GM18498 (cell line): Measurements from ENCODE around the gene ELK1.
"Not testable (repeated sequence)": the region's sequence is repeated elsewhere in the genome, so short reads cannot be mapped to it uniquely, and the experiment has no call there.

Source experiments
- ATAC-seq: cut with Tn5 transposase; IDR thresholded peaks from one replicate; pipeline ENCODE4 v1.9.1; 2021; ENCODE audit warnings: mild to moderate bottlenecking, moderate library complexity; ENCODE audit not compliant: unreplicated experiment

ELK1 gene, protein sequence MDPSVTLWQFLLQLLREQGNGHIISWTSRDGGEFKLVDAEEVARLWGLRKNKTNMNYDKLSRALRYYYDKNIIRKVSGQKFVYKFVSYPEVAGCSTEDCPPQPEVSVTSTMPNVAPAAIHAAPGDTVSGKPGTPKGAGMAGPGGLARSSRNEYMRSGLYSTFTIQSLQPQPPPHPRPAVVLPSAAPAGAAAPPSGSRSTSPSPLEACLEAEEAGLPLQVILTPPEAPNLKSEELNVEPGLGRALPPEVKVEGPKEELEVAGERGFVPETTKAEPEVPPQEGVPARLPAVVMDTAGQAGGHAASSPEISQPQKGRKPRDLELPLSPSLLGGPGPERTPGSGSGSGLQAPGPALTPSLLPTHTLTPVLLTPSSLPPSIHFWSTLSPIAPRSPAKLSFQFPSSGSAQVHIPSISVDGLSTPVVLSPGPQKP

DNA sequence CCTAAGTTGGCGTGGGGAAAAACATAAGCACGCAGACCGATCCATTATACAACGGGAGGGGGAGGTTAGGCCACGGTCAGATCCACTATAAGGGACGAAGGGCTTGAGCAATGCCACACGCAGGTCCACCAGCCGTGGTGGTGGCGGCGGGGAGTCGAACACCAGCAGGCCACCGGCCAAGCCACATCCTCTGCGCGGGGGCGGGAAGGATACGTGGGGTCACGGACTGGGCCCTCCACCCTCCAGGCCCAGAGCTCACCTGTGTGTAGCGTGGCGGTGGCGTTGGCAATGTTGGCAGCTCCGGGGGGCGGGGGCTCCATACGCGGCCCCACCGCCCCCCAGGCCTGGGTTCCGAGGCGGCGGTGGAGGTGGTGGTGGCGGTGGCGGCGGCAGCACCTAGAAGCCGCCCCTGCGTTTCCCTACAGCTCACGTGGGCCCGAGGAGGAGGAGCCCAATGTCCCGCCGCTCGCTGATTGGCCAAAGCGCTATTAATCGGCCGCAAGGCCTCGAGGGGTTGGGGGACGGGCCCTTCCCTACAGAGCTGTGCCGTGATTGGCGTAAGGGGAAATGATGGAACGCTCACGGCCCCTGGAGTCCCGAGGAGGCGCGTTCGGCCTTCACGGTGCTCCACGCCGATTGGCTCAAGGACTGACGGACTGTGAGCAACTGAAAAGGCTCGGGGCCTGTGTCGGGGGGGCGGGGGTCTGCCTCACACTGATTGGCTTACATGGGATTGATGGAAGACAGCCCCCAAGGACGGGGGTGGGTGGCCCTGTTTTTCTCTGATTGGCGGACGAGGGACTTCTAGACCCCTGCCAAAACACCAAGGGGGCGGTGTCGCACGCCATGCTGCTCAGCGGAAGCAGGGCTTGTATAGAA lies at the start of gene ELK1:
TSS of gene ELK1 (minus strand) at position 400 of the 879 bp plus-strand sequence. CDS start 9,122 bp downstream, outside the sequence.
- ATAC-seq = peak; percentile 89

DNA sequence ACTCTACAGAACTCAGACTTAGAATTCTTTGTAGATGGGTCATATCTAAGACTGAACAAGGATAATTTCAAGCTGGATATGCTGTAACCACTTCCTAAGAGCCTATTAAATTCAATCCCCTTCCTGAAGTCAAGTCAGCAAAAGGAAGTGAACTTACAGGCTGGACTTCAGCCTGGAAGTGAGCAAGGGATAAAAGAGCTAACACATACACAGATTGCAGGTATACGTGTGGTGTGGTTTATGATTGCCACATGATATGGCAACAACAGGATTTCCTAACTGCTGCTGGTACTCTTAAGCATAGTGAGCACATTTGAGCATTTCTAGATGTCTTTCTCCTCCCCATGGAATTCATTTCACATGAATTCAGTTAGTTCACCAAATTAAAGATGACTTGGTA lies 46.8 kb upstream of the ELK1 start:
- ATAC-seq = no peak

DNA sequence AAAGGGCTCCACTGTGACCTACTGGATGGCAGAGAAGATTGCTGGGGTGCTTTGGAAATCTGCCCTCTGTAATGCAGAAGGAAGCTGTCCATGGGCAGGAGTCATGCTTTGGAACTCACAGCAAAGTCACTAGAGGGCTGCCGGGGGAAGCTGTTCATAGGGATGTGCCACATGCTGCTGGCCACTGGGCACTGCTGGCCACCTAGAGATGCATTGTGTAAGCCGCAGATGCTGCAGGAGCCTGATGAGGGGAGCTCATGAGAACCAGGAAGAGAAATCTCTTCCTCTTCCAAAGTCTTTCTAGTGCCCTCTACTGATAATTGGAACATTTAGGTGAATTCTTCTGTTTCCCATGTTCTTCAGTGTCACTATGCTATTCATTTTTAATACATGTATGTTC lies 39.8 kb upstream of the ELK1 start:
- ATAC-seq = no peak

DNA sequence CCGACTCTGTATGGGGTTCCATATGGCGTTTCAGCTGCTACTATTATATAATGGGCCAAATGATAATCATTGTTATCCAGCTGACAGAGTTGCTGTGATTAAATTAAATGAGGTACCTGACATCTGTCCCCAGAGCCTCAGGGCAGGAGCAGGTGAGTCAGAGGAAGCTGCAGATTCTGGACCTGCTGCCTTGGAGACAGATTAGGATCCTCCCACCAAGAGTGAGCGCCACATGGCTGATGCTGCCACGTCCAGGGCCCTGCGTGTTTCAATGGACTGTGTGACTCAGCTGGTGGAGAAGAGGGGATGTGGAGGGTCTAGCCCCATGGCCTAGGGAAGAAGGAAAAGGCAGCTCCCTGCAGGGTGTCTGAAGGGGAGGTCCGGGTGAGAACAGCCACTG lies 36.9 kb upstream of the ELK1 start:
- no peak for ATAC-seq

DNA sequence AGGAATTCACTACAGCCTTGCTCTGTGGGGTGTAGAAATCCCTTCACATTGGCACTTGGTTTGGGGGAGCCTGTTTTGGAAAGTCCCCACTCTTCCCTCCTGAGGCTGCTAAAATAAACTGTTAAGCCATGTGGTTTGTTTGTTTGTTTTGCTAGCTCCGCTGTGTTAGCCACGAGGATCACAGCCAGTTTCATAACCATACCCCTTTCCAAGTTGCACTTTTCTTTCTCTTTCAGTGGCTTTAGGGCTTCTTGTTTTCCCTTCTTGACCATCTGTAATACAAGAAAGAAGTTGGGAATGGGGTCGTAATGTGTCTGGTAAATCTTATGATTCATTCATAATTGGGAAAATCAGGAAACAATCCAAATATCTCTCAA lies 33.5 kb upstream of the ELK1 start:
- ATAC-seq = no peak

DNA sequence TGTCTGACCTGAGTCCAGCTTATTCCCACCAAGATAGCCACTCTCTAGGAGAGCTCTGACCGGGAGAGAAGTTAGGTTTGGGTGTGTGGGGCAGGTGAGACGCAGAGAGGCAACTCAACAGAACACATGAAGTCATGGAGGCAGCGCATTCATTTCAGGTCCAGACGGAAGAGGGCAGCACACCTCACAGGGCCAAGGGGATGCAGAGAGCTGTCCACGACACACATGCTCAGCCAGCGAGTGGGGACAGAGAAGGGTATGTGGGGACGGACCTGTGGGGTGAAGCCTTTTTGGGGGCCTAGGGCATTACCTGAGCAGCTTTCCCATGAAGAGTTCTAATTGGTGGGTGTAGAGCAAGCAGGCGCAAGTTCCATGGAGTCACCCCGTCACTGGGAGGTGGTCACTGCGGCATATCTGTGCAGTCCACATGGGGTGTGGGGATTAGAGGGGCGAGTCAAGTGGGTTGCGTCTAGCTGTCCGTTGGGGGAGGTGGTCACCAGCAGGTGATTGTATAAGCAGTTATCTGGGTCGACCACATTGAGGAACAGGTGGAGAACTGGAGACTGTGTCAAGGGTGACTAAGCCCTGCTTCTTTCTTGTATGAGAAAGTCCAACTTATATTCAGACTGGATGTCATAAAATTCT lies 32.9 kb upstream of the ELK1 start:
- no peak for ATAC-seq

DNA sequence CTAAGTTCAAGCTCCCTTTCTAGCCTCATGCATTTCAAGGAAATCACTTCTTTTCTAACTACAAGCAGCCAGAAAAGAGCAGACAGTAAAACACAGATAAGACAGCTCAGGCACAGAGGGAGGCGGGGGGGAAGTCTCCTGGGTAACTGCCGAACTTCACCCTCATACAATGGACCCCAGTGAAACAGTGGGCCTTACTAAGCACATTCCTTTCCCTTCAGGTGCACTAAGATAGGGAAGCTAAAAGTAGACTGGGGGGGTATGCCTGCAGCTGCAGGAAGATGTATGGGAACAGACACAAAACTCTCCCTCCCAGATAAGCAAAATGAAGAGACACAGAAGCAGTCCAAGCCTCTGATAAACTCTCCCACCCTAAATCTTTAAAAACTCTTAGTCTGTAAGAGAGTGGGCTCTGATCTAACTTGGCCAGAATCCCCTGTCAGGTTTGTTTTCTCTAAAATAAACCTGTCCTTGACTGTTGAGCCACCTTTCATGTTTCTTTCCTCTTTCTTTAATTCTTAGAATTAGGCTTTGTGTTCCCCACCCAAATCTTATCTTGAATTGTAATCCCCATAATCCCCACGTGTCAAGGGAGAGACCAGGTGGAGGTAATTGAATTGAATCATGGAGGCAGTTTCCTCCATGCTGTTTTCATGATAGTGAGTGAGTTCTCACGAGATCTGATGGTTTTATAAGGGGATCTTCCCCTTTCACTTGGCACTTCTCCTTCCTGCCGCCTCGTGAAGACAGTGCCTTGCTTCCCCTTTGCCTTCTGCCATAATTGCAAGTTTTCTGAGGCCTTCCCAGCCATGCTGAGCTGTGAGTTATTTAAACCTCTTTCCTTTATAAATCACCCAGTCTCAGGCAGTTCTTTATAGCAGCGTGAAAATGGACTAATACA lies 25.8 kb upstream of the ELK1 start:
- ATAC-seq = not testable (repeated sequence)

DNA sequence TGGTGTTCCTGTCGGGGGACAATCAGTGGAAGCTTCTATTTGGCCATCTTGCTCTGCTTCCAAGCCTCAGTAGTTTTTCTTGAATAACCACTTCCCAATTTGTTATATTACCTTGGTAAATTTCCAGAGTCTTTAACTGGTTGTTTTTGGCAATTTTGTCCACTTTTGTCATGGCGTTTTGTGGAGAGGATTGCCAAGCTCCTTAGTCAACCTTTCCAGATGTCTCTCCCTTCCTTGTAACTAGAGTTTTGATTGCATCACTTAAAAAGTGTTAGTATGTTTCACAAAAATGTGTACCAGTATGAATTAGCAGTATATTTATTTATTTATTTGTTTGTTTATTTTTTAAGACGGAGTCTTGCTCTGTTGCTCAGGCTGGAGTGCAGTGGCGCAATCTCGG lies 24.4 kb upstream of the ELK1 start:
- no peak for ATAC-seq

DNA sequence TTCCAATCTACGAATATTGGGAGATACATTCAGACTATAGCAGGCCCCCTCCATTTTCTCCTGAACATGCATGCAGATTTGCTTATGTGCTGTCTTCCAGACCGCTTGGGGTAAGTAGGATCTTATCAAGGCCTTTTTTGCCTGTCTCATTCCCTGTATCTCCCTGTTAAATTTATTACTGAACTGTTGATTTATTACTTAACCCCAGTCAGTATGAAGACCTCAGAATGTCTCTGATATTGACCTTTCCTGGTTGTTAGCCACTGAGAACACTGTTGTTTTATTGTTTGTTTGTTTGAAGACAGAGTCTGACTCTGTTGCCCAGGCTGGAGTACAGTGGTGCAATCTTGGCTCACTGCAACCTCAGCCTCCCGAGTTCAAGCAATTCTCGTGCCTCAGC lies 15.4 kb upstream of the ELK1 start:
- not testable (repeated sequence) for ATAC-seq

DNA sequence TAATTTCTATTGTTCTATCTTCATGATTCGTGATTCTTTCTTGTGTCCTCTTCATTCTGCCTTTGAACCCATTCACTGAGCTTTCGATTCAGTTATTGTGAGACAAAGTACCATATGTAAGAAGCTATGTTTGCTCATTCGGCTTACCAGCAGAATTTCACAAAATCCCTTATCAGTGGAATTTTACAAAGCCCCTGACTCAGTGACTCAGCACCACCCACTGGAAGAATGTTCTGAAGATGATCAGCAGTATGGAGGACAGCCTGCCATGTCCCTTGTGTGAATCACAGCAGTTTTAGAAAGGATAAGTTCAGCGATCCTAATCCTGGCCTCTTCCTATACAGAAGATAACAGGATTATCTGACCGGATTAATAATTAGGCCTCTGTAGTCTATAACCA lies 14.4 kb upstream of the ELK1 start:
- no peak for ATAC-seq

DNA sequence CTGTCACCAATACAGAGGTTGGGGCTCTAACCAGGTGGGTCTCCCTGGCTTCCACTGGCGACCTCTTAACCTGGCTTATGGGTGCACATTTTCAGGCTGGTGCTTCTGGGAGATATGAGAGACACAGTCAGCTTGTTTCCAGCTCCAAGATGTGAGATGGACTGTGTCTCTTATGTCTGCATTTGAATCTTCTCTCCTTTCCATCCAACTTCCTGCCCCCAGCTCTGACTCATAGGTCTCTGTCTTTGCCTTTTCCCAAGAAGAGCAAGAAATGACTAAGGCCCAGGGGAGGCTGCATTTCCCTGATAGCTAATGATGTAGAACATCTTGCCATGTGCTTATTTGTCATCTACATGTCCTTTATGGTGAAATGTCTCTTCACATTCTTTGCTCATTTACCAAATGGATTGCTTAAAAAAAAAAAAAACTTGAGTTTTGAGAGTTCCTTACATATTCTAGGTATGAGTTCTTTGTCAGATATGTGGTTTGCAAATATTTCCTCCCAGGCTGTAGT lies 11.8 kb upstream of the ELK1 start:
- no peak for ATAC-seq

DNA sequence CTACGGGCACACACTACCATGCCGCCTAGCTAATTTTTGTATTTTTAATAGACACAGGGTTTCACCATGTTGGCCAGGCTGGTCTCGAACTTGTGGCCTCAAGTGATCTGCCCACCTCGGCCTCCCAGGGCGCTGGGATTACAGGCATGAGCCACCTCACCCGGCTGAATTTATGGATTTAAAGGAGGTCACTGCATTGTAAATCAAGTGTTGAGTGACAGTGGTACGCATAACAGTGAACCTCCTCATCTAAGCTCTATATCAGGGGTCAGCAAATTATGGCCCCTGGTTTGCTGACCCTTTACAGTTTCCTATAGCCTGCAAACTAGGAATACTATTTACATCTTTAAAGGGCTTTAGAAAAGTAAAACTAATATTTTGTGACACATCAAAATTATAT lies 11.2 kb upstream of the ELK1 start:
- no peak for ATAC-seq

DNA sequence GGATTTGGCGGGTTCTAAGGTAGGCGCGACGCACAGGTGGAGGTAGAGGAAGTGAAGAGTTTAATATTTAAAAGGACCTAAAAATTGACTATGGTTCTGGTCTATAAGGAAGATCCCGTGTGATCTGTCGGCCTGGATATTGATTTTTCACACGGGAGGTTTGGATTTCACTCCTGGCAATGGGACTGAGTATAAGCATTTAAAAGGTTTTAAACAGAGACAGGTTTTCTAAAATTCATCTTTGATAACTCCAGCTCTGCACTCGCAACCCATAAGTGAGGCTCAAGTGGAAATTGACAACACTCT lies 9.0 kb upstream of the ELK1 start:
- ATAC-seq = no peak

DNA sequence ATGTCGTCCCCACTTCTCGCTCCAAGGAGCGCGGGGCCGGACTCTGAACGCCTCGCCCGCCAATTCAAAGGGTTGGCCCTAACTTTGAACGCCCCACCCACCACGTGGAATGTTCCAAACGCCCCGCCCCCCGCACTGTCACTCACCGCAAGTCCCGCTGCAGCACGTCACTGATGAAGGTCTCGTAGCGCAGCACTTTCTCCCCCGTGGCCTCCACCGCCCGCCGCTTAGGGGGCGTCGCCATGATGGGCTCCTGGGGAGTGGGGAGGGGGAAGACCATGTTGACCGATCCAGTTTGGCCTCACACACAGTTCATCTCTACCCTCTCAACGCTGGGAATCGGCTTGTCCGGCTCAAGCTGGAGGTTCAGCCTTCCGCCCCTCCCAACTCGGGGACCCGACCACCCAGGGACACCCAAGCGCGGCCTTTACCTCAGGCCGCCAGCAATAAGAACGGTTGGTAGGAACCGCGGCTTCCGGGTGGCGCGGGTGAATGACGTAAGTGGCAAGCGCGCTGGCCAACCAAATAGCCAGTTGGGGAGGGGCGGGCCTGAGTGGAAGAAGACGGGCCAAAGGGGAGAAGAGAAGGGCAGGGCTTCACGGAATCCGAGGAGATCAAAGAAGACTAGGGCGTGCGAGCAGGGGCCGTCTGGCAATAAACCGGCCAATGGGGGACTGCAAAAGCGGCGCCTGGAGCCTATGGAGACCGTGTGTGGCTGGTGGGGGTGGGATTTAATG lies 8.5 kb upstream of the ELK1 start, which contains the start of gene UXT:
TSS of gene UXT (minus strand) at position 497 of the 737 bp plus-strand sequence. CDS start at position 244, 253 bp downstream.
- peak; percentile 85 for ATAC-seq

DNA sequence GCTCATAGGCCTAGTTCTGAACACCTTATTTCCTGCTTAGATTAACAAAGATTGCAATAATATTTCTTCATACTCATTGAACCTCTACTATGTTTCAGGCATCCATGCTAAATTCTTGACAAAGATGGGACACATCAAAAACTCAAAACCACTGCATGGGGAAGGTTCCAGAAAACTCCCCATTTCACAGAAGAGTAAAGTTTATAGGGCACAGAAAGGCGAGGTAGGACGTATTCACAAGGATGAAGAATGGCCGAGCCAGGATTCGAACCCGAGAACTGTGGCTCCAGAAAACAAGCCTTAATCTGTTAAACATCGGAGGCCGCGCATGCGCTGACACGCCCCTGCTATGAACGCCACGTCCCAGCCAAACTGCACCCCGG lies 7.9 kb upstream of the ELK1 start:
- no peak for ATAC-seq

DNA sequence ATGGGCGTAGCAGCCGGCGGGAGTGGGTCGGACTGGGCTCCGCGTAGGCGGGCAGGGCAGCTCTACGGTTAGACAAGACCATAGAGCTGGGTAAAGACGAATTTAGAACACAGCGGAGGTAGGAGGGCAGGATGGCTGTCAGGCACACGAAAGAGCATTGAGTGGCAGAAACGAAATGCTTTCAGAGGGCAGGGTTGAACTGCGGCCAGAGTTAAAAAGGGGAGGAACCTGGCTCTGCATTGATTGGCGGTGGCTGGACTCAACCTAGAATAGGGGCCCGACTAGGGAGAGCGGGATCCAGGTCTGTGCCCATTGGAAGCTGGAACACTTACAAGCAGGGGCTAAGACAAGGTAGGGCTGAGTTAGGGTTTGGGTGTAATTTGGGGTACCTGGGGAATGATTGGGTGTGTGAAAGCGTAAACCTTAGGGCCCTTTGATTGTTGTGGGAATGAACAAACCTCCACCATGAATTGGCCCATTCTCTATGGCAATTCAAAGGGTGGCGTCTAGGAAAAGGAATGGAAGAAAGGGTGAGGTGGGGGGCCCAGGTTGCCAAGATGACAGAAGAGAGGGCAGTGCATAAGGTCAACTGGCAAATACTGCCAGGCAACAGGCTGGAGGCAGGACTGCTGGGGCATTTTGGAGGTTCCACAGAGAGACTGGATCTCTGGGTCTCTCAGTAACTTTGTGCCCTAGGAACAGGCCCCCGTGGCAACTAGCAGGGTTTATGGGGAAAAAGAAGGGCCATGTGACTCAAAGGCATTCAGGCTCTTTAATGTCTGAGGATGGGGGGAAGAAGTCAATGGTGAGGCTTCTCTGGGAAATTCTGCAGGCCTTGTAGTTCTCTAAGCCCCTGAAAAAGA lies 911 bp upstream of the ELK1 start:
- ATAC-seq = no peak

DNA sequence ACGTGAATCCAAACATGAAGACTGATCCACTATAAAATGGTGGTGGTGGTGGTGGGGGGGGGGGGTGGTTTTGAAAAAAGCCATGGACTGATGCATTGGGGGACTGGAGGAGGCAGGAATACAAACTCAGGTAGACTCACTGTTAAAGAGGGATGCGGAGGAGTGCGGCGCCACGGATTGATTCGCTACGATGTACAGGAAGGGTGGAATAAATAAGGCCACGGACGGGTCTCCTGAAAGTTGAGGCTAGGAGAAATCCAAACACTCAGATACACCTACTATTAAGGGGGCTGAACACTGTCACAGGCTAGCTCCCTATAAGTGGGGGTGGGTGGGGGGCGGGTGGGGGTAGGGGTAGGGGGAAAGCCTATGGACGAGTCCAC lies 591 bp downstream of the ELK1 start:
- ATAC-seq = no peak

DNA sequence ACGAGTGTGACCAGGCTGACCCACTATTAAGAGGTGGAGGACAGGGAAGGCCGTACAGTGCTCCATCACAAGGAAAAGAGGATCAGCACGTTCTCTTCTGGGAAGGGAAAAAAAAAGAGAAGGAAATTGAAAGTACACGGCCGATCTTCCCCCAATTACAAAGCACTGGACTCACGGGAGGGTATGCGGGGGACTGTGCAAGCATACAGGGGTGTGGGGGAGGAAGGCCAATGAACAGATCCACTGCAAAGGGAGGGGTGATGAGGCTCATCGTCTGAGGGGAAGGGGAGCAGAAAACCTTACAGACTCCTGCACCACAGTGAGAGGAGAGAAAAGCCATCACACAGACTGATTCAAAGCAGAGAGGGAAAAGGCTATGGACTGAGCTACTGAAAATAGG lies 1.1 kb downstream of the ELK1 start:
- no peak for ATAC-seq

DNA sequence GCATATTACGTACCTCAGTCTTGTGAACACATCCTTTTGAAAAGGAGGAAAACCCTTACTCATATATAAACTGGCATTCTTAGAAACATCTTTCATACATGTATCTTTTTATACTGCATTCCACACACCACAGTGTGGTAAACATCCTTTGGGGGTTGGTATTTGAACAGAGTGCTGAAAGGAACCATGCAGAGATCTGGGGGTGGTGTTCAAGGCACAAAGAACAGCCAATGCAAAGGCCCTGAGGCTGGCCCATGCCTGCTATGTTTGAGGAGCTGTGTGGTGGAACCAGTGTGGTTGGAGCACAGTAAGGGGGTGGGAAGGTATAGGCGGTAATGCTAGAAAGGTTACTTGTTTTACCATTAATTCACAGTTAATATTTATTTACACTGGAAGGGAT lies 2.0 kb downstream of the ELK1 start:
- no peak for ATAC-seq
